Cardiac fibroblast (primary cell): ENCODE measurements around the gene FRMPD1.

ENCODE experiments used
- DNase-seq, 2 donors: peaks; one replicate each; pipeline versions ENCODE4 v3.0.0 to v3.0.0-alpha.2; 2010; ENCODE audit warnings: low read depth in 2 of 2
- H3K4me3 ChIP-seq, 2 donors: replicated peaks in 1 of 2; 1 replicate in 1 of 2; 2 replicates in 1 of 2; pipeline ENCODE4 v1.5.1; 2011; ENCODE audit warnings: low read depth in 2 of 2, low read length in 2 of 2, mild to moderate bottlenecking in 2 of 2, moderate library complexity in 1 of 2
- TF ChIP-seq, protein P1 (sequence below): IDR thresholded peaks from one replicate; pipeline ENCODE4 v1.5.1; 2011; ENCODE audit warnings: low read depth, mild to moderate bottlenecking, low read length, inconsistent platforms

Gene FRMPD1

DNA sequence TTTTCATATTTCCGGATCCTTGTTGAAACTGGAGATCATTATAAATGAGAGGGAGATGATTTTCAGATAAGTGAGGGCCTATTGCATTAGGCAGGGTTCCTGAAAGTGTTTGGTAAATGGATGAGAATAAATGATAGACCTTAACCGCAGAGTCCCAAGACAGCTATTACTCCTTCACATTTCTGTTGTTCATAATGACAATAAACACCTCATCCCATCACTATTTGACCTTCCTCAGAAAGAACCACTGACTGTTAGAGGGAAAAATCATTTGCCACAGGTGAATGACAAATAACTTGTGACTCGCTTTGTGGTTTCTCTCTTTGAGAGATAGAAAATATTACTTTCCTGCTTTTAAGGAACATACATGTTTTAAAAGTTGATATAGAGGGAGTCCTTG, 55.5 kb downstream of the FRMPD1 start:
- TF ChIP-seq, protein P1, sequence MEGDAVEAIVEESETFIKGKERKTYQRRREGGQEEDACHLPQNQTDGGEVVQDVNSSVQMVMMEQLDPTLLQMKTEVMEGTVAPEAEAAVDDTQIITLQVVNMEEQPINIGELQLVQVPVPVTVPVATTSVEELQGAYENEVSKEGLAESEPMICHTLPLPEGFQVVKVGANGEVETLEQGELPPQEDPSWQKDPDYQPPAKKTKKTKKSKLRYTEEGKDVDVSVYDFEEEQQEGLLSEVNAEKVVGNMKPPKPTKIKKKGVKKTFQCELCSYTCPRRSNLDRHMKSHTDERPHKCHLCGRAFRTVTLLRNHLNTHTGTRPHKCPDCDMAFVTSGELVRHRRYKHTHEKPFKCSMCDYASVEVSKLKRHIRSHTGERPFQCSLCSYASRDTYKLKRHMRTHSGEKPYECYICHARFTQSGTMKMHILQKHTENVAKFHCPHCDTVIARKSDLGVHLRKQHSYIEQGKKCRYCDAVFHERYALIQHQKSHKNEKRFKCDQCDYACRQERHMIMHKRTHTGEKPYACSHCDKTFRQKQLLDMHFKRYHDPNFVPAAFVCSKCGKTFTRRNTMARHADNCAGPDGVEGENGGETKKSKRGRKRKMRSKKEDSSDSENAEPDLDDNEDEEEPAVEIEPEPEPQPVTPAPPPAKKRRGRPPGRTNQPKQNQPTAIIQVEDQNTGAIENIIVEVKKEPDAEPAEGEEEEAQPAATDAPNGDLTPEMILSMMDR: no peak
- no peak for DNase-seq
- no peak overlapping the region for H3K4me3 ChIP-seq

DNA sequence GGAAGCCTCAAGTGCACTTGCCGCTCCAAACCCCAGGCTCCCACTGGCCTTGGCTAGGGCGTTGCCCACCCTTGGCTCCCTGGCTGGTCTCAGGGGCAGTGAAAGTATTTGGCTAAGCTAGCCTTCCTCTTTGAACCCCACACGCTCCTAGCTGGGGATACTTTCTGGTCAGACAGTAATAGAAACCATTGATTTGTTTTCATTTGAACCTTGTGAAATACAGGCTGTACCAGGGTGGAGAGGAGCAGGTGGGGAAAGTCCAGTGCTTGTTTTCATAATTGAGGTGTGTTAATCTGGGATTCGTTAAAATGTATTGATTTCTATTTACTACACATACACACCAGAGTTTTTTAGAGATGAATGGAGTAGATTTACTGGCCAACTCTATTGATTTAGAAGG, 57.0 kb downstream of the FRMPD1 start:
- no peak overlapping the region for H3K4me3 ChIP-seq
- no peak for DNase-seq
- TF ChIP-seq, protein P1: no peak

DNA sequence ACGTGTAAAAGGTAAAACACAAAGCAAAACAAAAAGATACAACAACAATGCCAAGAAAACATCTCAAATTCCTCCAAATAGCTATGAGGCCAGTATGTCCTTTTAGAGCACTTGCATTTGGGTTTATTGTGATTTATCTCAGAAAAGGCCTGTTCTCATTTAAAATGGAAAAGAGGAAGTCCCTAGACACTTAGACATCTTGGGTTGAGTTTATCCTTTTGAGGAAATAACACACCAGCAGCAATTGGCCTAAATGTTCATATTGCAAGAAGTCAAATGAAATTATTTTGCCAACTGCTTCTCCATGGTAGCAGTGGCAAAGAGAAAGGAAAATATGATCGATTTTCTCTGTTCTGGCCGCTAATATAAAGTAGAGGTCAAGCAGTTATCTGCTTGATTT, 59.3 kb downstream of the FRMPD1 start:
- DNase-seq: no peak
- no peak overlapping the region for H3K4me3 ChIP-seq
- TF ChIP-seq, protein P1: no peak

DNA sequence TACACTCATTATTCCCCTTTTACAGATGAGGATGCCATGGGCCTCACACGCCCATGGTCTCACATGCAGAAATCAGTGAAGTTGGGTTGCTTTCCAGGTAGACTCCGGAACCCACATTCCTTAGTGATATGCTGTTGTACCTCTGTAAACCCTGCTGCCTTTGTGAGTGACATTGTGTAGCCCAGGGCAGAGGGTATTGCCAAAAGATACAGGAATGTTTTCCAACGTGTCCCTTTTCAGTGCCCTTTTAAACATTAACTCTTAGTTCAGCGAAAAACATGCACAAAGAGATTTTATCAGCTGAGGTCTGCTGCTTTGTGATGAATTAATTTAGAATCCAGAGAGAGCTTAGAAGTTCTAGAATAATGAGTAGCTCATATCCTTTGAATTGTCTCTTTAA, 64.5 kb downstream of the FRMPD1 start:
- no peak for DNase-seq
- H3K4me3 ChIP-seq: no peak overlapping the region

DNA sequence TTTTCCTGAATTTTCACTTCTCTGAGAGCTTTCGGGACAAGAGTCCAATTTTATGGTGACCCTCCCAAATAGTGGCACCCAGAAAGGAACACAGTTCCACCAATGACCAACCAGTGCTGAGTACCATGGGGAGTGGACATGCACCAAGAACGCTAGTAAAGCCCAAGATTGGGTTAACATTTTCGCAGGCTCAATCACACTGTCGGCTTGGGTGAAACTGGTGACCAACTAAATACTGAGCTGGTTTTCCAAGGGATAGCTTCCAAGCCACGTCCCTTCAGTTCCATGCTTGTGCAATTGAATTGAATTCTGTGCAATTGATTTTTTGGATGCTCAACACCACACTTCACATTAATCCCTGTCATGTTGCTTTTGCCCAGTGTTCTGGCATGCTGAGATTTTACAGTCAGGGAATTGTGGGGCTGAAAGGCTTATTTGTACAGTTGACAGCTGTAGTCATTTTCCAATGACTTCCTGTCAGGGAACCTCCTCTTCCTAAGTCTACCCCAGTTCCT, 65.3 kb downstream of the FRMPD1 start:
- TF ChIP-seq, protein P1: no peak
- no peak overlapping the region for H3K4me3 ChIP-seq
- DNase-seq: no peak

More for the DNA sequence above, 64.5 kb downstream of the FRMPD1 start:
- TF ChIP-seq, protein P1: no peak

DNA sequence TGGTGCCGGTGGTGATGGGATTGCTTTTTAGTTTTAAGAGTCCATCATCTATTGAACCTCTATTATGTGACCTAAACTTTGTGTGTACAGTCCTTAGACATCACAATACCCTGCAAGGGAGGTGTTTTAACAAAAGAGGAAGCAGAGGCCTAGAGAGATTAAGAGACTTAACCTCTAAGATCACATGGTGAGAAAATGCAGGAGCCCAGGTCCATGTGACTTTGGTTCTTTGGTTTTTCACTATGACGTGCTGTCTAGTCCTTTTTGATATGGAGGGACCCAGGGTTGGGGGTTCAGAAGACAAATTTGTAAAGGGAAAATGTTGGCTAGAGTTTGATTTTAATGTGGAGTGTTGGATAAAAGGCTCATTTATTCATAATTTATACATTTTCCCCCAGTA, 68.8 kb downstream of the FRMPD1 start:
- TF ChIP-seq, protein P1: no peak
- DNase-seq: no peak
- no peak overlapping the region for H3K4me3 ChIP-seq

DNA sequence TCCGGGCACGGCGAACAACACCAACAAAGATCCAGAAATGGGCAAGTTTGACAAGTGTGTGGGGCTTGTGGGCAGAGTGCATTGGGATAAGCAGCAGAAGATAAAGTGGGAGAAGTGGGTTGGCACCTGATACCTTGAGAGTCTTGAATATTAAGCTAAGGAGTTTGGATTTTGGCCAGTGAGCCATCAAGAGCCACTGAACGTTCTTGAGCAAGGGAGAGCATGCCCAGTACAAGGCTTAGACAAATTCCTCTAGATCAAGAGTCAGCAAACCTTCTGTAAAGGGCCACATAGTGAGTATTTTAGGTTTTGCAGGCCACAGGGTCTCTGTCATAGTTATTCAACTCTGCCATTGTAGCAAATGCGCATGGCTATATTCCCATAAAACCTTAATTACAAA, 76.3 kb downstream of the FRMPD1 start:
- H3K4me3 ChIP-seq: no peak overlapping the region
- DNase-seq: no peak
- TF ChIP-seq, protein P1: no peak
